Fibroblast of peridontal ligament (primary cell): ENCODE data around the gene COL2A1.

Experiments
- DNase-seq: peaks from one replicate; pipeline ENCODE4 v3.0.0-alpha.2; 2010; ENCODE audit errors: extremely low read depth

The COL2A1 gene

DNA sequence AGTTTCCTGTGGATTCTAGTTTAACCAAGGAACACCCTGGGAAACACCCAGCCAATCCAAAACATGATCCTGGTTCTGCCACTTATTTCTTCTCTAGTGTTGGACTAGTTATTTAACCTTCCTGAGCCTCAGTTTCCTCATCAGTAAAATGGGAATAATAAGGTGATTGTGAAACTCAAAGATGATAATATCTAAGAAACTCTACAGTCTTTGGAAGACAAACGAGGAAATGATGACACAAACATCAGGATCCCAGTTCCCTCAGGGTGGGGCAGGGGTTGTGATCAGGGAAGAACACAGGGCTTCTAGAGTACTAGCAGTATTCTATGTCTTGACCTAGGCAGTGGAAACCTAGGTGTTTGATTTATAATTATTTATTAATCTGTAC, 58.9 kb downstream of the COL2A1 start:
- no peak for DNase-seq

DNA sequence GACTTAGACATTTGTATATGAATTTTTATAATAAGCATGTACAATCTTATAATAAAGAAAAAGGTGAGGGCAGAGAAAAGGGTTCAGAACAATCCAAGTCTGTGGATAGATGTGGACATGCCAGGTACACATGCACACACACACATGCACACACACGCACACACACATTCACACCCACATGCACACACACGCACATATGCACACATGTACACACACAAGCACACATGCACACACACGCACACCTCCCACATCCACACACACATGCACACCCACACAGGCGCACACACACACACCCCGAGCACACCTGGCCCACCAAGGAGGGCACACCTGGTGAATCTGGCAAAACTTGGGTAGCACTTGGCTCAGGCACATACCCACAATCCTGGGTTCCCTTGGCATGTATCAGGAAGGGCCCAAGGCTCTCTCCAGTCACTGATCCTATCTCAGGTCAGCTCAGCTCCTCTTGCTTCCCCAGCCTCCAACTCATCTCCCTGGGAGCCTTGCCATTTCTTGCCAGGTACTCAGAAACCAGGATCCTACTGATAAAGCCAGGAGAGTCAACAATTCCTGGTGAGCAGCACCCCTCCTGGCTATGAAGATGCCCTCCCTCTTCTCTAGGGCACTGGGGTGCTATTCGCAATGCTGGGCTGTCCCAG, 59.5 kb downstream of the COL2A1 start:
- DNase-seq = no peak

DNA sequence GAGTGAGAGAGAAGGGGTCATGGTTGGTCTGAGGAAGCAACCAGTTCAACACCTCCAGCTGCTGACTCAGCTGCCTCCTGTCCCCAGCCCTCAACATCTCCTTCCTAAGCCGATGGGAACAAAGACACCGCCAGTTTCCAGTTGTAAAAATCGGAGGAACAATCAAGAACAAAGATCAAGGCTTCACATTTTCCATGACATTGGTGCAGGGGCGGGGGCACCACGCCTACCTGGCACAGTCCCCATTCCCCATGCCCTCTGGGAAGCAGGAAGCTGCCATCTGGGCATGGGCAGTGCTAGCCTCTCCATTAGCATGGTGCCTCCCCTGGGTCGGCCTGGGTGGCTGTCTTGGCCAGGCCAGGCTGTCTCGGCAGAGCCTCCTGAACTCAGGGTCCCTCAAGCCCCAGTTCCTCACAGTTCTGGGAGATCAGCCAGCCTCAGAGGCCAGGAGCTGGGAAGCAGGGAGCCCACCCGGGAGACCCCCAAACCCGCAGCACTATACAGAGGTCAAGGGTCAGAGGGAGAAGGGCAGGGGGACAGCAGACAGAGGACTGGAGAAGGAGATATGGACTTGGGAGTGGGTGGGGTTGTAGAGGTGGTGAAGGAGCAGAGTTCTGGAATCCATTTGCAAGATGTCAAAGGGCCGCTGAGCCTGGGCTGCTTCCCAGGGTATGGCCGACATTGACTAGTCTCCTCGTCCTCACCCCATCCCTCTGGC, 60.5 kb downstream of the COL2A1 start:
- DNase-seq = no peak

DNA sequence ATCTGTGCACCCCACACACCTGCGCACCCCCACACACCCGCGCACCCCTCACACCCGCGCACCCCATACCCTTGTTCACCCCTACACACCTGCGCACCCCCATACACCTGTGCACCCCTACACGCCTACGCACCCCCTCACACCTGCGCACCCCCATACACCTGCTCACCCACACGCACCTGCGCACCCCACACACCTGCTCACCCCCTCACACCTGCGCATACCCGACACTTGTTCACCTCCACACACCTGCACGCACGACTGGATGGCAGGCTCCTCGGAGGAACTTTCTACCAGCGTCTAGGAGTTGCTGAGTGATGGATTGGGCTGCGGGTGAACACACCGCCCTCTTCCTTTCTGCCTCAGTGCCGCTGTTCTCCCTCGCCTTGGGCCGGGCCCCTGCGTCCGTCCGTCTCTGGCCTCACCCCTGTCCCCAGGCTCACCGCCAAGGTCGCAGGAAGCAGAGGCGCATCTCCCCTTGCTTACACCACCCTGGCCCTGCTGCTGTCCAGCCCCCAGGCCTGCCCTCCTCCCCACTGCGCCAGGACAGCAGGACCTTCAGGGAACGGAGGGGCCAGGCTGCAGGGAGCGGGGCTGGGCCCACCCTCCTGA, 61.6 kb downstream of the COL2A1 start:
- no peak for DNase-seq

DNA sequence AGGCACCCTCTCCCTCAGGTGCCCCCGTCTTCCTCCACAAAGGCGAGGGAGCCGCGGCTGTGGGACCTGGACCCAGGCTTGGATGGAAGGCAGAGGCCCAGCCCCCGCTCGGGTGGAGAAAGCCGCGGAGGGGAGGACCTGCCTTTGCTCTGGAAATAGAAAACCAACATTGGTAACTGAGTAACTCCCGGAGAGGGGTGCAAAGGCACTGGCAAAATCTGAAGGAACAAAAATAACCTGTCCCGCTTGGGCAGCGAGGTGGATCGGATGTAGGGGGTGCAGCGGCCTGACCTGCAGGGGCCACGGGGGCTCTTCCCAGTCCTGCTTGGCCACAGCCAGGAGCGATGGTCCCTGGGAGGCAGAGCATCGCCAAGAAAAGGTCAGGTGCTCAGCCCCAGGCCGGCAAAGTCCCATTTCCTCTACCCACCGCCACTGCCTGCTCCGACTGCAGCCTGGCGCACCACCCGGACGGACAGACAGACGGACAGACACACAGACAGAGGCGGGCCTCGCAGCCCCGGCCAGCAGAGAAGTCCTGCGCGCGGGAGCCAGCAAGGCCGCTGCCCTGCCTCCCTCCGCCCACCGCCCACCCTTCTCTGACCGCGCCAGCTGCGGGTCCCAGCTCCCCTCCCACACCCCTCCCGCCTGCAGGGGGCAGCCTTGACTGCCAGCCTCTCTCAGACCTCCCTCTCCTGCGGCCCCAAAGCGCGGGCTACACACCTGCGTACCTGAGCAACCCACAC, 62.2 kb downstream of the COL2A1 start:
- no peak for DNase-seq

DNA sequence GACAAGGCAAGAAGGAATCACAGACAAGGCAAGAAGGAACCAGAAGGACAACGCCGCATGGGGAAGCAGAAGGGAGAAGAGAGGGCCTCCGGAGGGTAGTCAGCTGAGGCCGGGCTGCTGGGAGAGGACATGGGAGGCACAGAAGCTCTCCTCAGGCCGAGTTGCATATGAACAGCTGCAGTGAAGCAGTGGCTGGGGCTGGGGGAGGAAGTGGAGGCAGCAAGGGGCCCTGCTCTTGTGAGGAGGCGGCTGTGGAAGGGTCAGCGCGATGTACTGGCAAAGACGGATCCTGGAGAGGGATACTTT, 62.8 kb downstream of the COL2A1 start:
- DNase-seq = no peak

DNA sequence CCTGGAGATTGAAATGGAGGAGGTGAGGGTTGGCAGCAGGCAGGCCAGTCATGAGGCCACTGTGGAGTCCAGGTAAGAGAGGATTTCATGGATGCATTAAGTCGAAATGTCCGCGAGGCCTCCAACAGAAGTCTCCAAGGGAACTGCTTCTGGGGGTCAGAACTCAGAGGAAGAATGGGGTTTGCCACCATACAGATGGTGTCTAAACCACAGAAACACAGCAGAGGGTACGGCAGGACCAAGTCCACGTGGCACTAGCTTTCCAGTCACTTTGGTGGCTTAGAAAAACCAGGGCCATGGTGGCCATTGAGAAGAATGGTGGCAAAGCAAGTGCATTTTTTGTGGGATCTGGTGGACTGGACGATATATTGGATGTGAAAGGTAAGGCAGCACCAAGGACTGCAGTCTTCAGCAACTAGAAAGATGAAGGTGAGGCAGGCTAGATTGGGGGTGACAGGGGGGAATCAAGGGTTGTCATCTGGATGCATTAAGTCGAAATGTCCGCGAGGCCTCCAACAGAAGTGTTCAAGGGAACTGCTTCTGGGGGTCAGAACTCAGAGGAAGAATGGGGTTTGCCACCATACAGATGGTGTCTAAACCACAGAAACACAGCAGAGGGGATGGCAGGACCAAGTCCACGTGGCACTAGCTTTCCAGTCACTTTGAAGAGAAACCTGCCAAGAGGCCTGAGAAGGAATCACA, 63.4 kb downstream of the COL2A1 start:
- no peak for DNase-seq

DNA sequence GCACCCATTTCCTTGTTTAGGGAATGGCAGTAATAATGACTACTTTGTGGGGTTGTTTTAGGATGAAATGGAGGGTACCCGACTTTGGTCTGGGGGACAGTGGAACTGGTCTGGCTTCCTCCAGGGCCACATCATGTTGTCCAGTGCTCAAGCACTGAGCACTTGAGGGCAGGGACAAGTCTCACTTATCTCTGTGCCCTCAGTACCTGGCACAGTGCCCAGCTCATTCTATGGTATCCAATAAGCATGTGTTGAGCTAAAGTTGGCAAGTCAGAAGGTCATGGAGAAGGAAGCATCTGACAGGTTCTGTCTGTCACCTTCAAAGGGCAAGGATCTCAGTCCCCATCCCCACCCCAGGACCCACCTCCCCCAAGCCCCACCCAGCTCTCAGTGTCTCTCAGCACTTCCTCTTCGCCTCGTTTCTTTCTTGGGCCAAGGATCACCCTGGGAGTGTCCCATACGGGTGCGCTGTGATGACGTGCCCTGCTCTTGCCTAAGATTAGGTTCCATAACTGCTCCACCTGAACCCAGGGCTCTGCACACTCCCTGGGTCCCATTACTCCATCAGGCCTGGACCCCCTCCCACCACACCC, 65.2 kb downstream of the COL2A1 start:
- DNase-seq = no peak

DNA sequence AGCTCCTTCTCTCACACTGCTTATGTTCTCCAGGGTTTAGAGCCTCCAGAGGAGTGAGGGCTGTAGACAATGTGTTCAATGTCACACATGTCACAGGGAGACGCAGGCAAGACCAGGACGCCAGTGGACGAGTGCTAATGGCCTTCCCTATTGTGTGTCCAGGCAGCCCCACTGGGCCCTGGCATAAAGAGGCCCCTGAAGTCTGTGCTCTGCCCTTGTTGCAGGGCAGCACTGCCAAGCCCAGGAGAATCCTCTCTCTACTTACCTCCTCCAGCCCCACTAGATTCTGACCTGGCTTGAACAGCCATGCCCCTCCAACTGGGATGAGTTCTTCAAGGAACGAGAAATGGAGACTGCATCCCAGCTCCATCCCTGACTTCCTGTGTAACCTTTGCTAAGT, 65.7 kb downstream of the COL2A1 start:
- DNase-seq = no peak

DNA sequence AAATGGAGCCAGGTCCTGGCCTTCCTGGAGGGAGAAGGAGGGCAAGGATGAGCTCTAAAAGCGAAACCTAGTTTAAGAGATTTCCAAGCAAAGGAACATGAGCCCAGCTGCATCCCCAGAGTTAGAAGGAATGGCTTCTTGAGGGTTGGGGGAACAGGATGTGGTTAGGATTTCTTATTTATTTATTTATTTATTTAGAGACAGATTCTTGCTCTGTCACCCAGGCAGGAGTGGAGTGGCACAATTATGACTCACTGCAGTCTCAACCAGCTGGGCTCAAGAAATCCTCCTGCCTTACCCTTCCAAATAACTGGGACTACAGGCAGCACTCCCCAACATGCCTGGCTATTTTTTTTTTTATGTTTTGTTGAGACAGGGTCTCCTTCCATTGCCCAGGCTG, 66.2 kb downstream of the COL2A1 start:
- peak; percentile 26 for DNase-seq

DNA sequence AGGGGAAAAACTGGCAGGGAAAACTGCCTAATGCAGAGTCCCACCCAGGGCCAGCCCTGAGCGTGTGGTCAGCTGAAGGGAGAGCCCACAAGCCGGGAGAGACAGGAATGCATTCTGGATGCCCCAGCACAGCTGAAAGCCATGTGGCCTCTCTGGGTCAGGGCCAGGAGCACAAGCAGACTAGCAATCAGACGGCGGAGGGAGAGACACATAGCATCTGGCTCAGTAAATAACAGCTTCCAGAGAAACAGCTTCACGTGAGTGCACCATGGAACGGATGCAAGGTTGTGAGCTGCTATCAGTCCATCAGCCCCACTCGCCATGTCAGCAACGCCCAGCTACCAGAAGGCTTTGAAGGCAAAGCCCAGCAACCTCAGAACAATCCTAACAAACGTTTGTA, 69.1 kb downstream of the COL2A1 start:
- DNase-seq = peak; percentile 90

DNA sequence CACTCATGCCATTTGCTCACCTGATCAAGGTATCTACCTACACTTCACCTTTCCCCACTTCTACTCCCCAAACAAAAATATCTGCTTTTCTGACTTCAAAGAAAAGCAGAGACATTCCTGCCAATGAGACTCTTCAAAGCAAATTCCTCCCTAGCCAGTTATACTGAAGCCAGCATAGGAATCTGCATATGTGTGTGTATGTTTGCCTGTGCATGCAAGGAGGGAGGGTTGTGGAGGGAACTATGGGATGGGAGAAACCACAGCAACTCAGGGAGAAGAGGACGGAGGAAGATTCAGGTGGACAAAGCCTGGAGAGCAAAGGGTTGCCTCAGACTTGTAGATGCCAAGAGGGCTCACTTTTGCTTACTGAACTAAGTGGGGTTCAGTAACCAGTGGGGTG, 73.1 kb downstream of the COL2A1 start:
- DNase-seq = no peak

DNA sequence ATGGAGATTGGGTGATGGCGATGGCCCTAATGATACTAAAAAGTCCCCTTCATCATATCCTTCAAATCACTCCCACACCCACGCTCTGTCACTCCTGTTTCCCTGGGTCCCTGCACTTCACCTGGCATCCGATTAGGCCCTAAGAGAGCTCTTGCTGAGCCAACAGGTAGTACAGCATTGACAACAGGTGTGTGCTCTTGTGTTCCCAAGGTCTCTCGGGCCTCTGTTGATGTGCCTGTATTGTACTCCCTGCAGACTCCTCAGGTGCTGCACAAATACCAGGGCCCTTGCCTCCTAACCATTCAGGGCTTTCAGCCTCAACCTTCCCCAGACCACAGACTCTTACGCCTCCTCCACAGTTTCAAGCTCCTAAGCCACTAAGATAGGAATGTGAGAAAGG, 73.6 kb downstream of the COL2A1 start:
- DNase-seq = no peak

DNA sequence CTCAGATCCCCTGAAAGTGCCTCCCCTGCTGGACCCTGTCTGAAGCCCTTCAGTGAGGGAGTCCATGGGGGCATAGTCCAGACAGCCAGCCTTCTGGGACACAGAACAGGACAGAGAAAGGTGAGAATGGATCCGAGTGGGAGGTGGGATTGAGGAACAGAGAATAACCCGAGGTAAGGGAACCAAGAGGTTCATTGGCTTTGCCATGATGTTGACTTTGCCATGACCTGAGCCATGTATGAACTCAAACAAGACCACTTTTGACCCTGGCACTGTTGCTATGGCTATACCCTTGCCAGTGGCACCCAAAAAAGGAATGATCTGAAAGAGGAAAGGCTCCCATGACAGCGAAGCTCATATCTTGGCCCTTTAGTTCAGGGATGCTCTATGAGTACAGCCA, 76.9 kb downstream of the COL2A1 start:
- no peak for DNase-seq
